HepG2 (cell line): ENCODE results near the gene CD44. TPM values are rescaled to one million over a fixed set of nuclear protein-coding genes. Genes with fewer than 3 reads are reported as not detected.

ENCODE experiments used
- ATAC-seq: fragments of 200-7000 bp; cut with Tn5 transposase; 3 replicates; pipeline ENCODE4 v1.9.1; 2020; ENCODE audit warnings: mild to moderate bottlenecking, moderate library complexity
- BruUV-seq: library from RNA; stranded (reverse); fragments of 400-500 nt; replicated peaks from 2 replicates; lab custom pipeline; 2021; lab: Mats Ljungman, UMichigan
- CTCF ChIA-PET: fragments of 300-600 bp; formaldehyde crosslinking; extraction: SDS; loops from one replicate; lab custom pipeline; 2021; ENCODE audit warnings: low total read pairs, inconsistent platforms, low intra/inter-chr PET ratio; lab: Yijun Ruan, JAX
- POLR2A ChIA-PET: fragments of 350-600 bp; sonication (Branson Sonifier 250); formaldehyde crosslinking; loops from one replicate; lab custom pipeline; 2020; ENCODE audit warnings: antibody characterized with exemption, inconsistent platforms; lab: Yijun Ruan, JAX
- DNase-seq: peaks from one replicate; pipeline ENCODE4 v3.0.0-alpha.2; 2015; ENCODE audit warnings: low spot score
- FAIRE-seq: peaks from 3 replicates; lab custom pipeline; 2011; peaks lifted over from hg19 to GRCh38; lab: Jason Lieb, UNC
- H2AFZ ChIP-seq: one replicate; pipeline ENCODE4 v1.6.1; 2011; ENCODE audit warnings: low read length, inconsistent platforms
- H3K27ac ChIP-seq: fragments of 300-600 bp; 3 replicates; pipeline ENCODE4 v1.8.0; 2011; ENCODE audit warnings: mixed run types, mild to moderate bottlenecking, mixed read lengths, low read length, inconsistent platforms; ENCODE audit not compliant: insufficient read depth; ENCODE audit errors: extremely low read length
- H3K27me3 ChIP-seq, 2 experiments: fragments of 200-600 bp in 1 of 2; 2 replicates in 1 of 2; 3 replicates in 1 of 2; pipeline versions ENCODE4 v1.6.0 to v1.8.0; 2011; ENCODE audit warnings: low read length in 2 of 2, mild to moderate bottlenecking in 2 of 2, moderate library complexity in 2 of 2, inconsistent platforms in 1 of 2; ENCODE audit not compliant: insufficient read depth in 2 of 2, control insufficient read depth in 1 of 2
- H3K36me3 ChIP-seq, 2 experiments: fragments of 200-600 bp in 1 of 2; replicated peaks in 1 of 2; 2 replicates in 1 of 2; 3 replicates in 1 of 2; pipeline versions ENCODE4 v1.5.1 to v1.8.0; 2011; ENCODE audit warnings: low read length in 2 of 2, inconsistent platforms in 1 of 2; ENCODE audit not compliant: insufficient read depth in 2 of 2, control insufficient read depth in 1 of 2
- H3K4me1 ChIP-seq: 2 replicates; pipeline ENCODE4 v1.5.1; 2012; ENCODE audit warnings: low read length, inconsistent platforms; ENCODE audit not compliant: insufficient read depth
- H3K4me2 ChIP-seq: 2 replicates; pipeline ENCODE4 v1.6.0; 2011; ENCODE audit warnings: low read depth, low read length, inconsistent platforms
- H3K4me3 ChIP-seq, 3 experiments: fragments of 200-600 bp in 1 of 3; sonication (generic), shearing (Covaris generic) in 1 of 3; replicated peaks in 1 of 3; 2 replicates each; pipeline ENCODE4 v1.5.1; 2011 to 2016; ENCODE audit warnings: low read length in 3 of 3, inconsistent platforms in 2 of 3, low read depth in 2 of 3, mild to moderate bottlenecking in 2 of 3, control low read depth in 1 of 3, mixed read lengths in 1 of 3; ENCODE audit not compliant: insufficient read depth in 1 of 3
- H3K79me2 ChIP-seq: one replicate; pipeline ENCODE4 v1.6.1; 2011; ENCODE audit warnings: low read length, inconsistent platforms; ENCODE audit not compliant: insufficient read depth
- H3K9ac ChIP-seq: 2 replicates; pipeline ENCODE4 v1.6.0; 2011; ENCODE audit warnings: mild to moderate bottlenecking, low read depth, low read length, inconsistent platforms; ENCODE audit not compliant: insufficient read depth
- H3K9me3 ChIP-seq: 2 replicates; pipeline ENCODE4 v1.5.1; 2012; ENCODE audit warnings: mild to moderate bottlenecking, low read length
- H4K20me1 ChIP-seq: 2 replicates; pipeline ENCODE4 v1.6.0; 2011; ENCODE audit warnings: inconsistent platforms, mild to moderate bottlenecking, low read length, moderate library complexity; ENCODE audit not compliant: insufficient read depth
- ELF1 ChIP-seq: sonication (generic); formaldehyde crosslinking; IDR thresholded peaks from 2 replicates; pipeline ENCODE4 v1.4.0; 2020; ENCODE audit warnings: missing genetic modification reagents
- GLI4 ChIP-seq: sonication (generic); formaldehyde crosslinking; IDR thresholded peaks from 2 replicates; pipeline ENCODE4 v1.5.1; 2020; ENCODE audit warnings: missing genetic modification reagents, mild to moderate bottlenecking, moderate library complexity, borderline replicate concordance
- KMT2B ChIP-seq: IDR thresholded peaks from 2 replicates; pipeline ENCODE4 v1.6.1; 2016; ENCODE audit warnings: missing genetic modification reagents, missing compliant biosample characterization
- MTA1 ChIP-seq: sonication (generic); formaldehyde crosslinking; IDR thresholded peaks from 2 replicates; pipeline ENCODE4 v1.4.0; 2020; ENCODE audit warnings: missing genetic modification reagents, mild to moderate bottlenecking, borderline replicate concordance
- RFX1 ChIP-seq: fragments of 450-650 bp; IDR thresholded peaks from 2 replicates; pipeline ENCODE4 v1.6.1; 2017
- STAT5B ChIP-seq: sonication (generic); formaldehyde crosslinking; IDR thresholded peaks from 2 replicates; pipeline ENCODE4 v1.4.0; 2020; ENCODE audit warnings: missing genetic modification reagents
- TEF ChIP-seq: sonication (generic); formaldehyde crosslinking; IDR thresholded peaks from 2 replicates; pipeline ENCODE4 v1.5.0; 2020; ENCODE audit warnings: missing genetic modification reagents
- TFE3 ChIP-seq: IDR thresholded peaks from 2 replicates; pipeline ENCODE4 v1.6.1; 2016
- ZNF124 ChIP-seq: sonication (generic); formaldehyde crosslinking; IDR thresholded peaks from 2 replicates; pipeline ENCODE4 v1.4.0; 2020; ENCODE audit warnings: missing genetic modification reagents
- ZNF496 ChIP-seq: sonication (generic); formaldehyde crosslinking; IDR thresholded peaks from 2 replicates; pipeline ENCODE4 v1.8.1; 2023; ENCODE audit warnings: mild to moderate bottlenecking, moderate library complexity, missing genetic modification reagents; ENCODE audit not compliant: insufficient replicate concordance
- ZNF816 ChIP-seq: sonication (generic); formaldehyde crosslinking; IDR thresholded peaks from 2 replicates; pipeline ENCODE4 v1.8.0; 2022; ENCODE audit warnings: missing genetic modification reagents, mild to moderate bottlenecking, borderline replicate concordance
- ZSCAN12 ChIP-seq: sonication (generic); formaldehyde crosslinking; IDR thresholded peaks from 2 replicates; pipeline ENCODE4 v1.9.0; 2021; ENCODE audit warnings: mild to moderate bottlenecking, missing genetic modification reagents
- WGBS: methylation state at CpG from one replicate; pipeline ENCODE4 v1.1.6; 2017; ENCODE audit warnings: low lambda C conversion rate; 5-methylcytosine and 5-hydroxymethylcytosine counted together
- in situ Hi-C: cut with HindIII; loops from 2 replicates; pipeline ENCODE4 v1.10.0; 2017; ENCODE audit warnings: low pct_unique_long_range_greater_than_20kb; ENCODE audit not compliant: extremely low pct_ligation_motif_present
- intact Hi-C: fragments of 100-400 bp; cut with micrococcal nuclease; formaldehyde crosslinking; loops from one replicate; pipeline ENCODE4 v1.10.0; 2022; ENCODE audit not compliant: unreplicated experiment
- polyA plus RNA-seq, 8 experiments: library from polyadenylated mRNA; depleted of rRNA in 3 of 8; stranded (reverse) in 7 of 8; unstranded in 1 of 8; fragments of >200 nt; fragmentation: Illumina TruSeq in 4 of 8; extraction: Trizol in 4 of 8; gene quantifications; 2 replicates each; pipeline versions ENCODE4 v1.2.1 to v1.2.3, GENCODE V29; 2011 to 2016; ENCODE audit warnings: low read depth in 4 of 8, missing spikeins in 1 of 8, mixed read lengths in 1 of 8; ENCODE audit not compliant: insufficient read depth in 1 of 8
- total RNA-seq, 5 experiments: library from RNA; depleted of rRNA; stranded (reverse); fragments of >200 nt; fragmentation: Illumina TruSeq; extraction: Trizol; gene quantifications; 2 replicates each; pipeline ENCODE4 v1.2.3, GENCODE V29; 2016; ENCODE audit warnings: low read depth in 1 of 5
- TF ChIP-seq, protein P1 (sequence below), 2 experiments: fragments of 450-650 bp in 1 of 2; sonication (generic) in 1 of 2; formaldehyde crosslinking; IDR thresholded peaks; 2 replicates each; pipeline versions ENCODE4 v1.5.0 to v1.8.0; 2020 to 2022; ENCODE audit warnings: mild to moderate bottlenecking in 1 of 2, missing genetic modification reagents in 1 of 2
- TF ChIP-seq, protein P2 (sequence below): IDR thresholded peaks from 2 replicates; pipeline ENCODE4 v1.6.1; 2018; ENCODE audit warnings: missing genetic modification reagents
- TF ChIP-seq, protein P3 (sequence below): sonication (generic); formaldehyde crosslinking; IDR thresholded peaks from 2 replicates; pipeline ENCODE4 v1.4.0; 2020; ENCODE audit warnings: mild to moderate bottlenecking, missing genetic modification reagents
- TF ChIP-seq, protein P4 (sequence below): IDR thresholded peaks from 2 replicates; pipeline ENCODE4 v1.6.1; 2018; ENCODE audit warnings: missing genetic modification reagents, mild to moderate bottlenecking, missing compliant biosample characterization

The CD44 gene
- total and polyA plus RNA-seq, 2 of the 13 experiments (the other 11 are each of a cell fraction or from before 2014, with no cell fraction given): 0.02 to 0.11 TPM

DNA sequence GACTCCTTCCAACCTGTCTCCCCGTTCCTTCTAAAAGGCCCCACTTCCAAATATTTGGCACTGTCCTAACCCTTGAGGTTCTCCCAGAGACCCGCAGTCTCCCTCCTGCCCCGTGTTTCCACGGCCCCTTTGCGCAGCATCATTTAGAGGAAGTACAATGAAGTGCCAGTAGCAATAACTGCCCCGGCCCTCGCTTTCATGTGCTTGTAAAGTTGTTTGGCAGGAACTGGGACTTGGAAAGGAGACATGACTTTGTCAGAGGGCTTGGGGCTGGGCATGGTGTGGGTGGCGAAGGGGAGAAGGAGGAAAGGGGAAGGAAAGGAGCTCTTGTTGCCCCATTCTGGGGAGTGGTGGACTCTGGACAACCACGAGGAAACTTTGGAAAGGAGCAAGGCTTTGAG, 2.6 kb downstream of the CD44 start:
- no peak for ATAC-seq
- no TSS peak for BruUV-seq
- POLR2A ChIA-PET: no interaction called here

More for the DNA sequence above, 2.6 kb downstream of the CD44 start:
- Histone ChIP-seq H3K79me2 (no peaks in the 10 kb centered on the region), H3K27ac (no peak overlapping the region), H3K4me2 (no peak overlapping the region), H2AFZ (no peak overlapping the region), H3K27me3 (peaks cover 4 to 40% of the 10 kb centered on the region in 2 experiments; a peak in 3 of 5 replicates), H3K9ac (no peak overlapping the region), H3K4me3 (no peak overlapping the region), H3K36me3 (no peaks in the 10 kb centered on the region), H4K20me1 (no peaks in the 10 kb centered on the region), H3K4me1 (no peaks in the 10 kb centered on the region), H3K9me3 (no peaks in the 10 kb centered on the region)
- WGBS: 55% methylated on average over 9 of the region's 9 CpGs
- intact Hi-C loops: no loop called here
- CTCF ChIA-PET: interaction anchor here (1.5 kb wide), 1 partner anchor 215 kb away, joined by 4 read pairs; no protein-coding TSS in a partner anchor
- TF ChIP-seq, protein P1, sequence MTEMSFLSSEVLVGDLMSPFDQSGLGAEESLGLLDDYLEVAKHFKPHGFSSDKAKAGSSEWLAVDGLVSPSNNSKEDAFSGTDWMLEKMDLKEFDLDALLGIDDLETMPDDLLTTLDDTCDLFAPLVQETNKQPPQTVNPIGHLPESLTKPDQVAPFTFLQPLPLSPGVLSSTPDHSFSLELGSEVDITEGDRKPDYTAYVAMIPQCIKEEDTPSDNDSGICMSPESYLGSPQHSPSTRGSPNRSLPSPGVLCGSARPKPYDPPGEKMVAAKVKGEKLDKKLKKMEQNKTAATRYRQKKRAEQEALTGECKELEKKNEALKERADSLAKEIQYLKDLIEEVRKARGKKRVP (CRISPR knock-in tag; IDR thresholded peaks at IDR 0.05): no peak
- TF ChIP-seq ZSCAN12: no peak
- no peak for TF ChIP-seq TEF (CRISPR knock-in tag)
- no peak for TF ChIP-seq ZNF816 (CRISPR knock-in tag)
- no peak for TF ChIP-seq MTA1 (CRISPR knock-in tag)
- TF ChIP-seq STAT5B (CRISPR knock-in tag): no peak
- TF ChIP-seq RFX1: no peak
- TF ChIP-seq, protein P2, sequence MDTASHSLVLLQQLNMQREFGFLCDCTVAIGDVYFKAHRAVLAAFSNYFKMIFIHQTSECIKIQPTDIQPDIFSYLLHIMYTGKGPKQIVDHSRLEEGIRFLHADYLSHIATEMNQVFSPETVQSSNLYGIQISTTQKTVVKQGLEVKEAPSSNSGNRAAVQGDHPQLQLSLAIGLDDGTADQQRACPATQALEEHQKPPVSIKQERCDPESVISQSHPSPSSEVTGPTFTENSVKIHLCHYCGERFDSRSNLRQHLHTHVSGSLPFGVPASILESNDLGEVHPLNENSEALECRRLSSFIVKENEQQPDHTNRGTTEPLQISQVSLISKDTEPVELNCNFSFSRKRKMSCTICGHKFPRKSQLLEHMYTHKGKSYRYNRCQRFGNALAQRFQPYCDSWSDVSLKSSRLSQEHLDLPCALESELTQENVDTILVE (CRISPR knock-in tag): no peak
- TF ChIP-seq TFE3: no peak
- no peak for TF ChIP-seq GLI4 (CRISPR knock-in tag)
- TF ChIP-seq, protein P3, sequence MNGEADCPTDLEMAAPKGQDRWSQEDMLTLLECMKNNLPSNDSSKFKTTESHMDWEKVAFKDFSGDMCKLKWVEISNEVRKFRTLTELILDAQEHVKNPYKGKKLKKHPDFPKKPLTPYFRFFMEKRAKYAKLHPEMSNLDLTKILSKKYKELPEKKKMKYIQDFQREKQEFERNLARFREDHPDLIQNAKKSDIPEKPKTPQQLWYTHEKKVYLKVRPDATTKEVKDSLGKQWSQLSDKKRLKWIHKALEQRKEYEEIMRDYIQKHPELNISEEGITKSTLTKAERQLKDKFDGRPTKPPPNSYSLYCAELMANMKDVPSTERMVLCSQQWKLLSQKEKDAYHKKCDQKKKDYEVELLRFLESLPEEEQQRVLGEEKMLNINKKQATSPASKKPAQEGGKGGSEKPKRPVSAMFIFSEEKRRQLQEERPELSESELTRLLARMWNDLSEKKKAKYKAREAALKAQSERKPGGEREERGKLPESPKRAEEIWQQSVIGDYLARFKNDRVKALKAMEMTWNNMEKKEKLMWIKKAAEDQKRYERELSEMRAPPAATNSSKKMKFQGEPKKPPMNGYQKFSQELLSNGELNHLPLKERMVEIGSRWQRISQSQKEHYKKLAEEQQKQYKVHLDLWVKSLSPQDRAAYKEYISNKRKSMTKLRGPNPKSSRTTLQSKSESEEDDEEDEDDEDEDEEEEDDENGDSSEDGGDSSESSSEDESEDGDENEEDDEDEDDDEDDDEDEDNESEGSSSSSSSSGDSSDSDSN (CRISPR knock-in tag): no peak
- no peak for TF ChIP-seq ELF1 (CRISPR knock-in tag)
- TF ChIP-seq, protein P4, sequence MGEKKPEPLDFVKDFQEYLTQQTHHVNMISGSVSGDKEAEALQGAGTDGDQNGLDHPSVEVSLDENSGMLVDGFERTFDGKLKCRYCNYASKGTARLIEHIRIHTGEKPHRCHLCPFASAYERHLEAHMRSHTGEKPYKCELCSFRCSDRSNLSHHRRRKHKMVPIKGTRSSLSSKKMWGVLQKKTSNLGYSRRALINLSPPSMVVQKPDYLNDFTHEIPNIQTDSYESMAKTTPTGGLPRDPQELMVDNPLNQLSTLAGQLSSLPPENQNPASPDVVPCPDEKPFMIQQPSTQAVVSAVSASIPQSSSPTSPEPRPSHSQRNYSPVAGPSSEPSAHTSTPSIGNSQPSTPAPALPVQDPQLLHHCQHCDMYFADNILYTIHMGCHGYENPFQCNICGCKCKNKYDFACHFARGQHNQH (CRISPR knock-in tag): no peak
- TF ChIP-seq ZNF124: no peak
- TF ChIP-seq KMT2B (CRISPR knock-in tag): no peak
- TF ChIP-seq ZNF496: no peak
- TF ChIP-seq, all 625 proteins: peak for 0
- in situ Hi-C loops: no loop called here
- FAIRE-seq (no peak), DNase-seq (no peak)
